Astrocyte (in vitro differentiated cells and primary cell): ENCODE data around the gene SNX21.

Source experiments
- EZH2 ChIP-seq: IDR thresholded peaks from 2 replicates; pipeline ENCODE4 v1.6.1; 2012; ENCODE audit warnings: mild to moderate bottlenecking, low read length, inconsistent platforms; ENCODE audit not compliant: insufficient read depth
- TF ChIP-seq, protein P1 (sequence below): IDR thresholded peaks from 2 replicates; pipeline ENCODE4 v1.5.1; 2011; ENCODE audit warnings: low read depth, mild to moderate bottlenecking, inconsistent platforms, low read length, moderate library complexity; ENCODE audit not compliant: insufficient read depth

GRCh38 chr20:45882469-45883099, 49.0 kb downstream of the SNX21 start:
- TF ChIP-seq EZH2: no peak
- TF ChIP-seq, protein P1, sequence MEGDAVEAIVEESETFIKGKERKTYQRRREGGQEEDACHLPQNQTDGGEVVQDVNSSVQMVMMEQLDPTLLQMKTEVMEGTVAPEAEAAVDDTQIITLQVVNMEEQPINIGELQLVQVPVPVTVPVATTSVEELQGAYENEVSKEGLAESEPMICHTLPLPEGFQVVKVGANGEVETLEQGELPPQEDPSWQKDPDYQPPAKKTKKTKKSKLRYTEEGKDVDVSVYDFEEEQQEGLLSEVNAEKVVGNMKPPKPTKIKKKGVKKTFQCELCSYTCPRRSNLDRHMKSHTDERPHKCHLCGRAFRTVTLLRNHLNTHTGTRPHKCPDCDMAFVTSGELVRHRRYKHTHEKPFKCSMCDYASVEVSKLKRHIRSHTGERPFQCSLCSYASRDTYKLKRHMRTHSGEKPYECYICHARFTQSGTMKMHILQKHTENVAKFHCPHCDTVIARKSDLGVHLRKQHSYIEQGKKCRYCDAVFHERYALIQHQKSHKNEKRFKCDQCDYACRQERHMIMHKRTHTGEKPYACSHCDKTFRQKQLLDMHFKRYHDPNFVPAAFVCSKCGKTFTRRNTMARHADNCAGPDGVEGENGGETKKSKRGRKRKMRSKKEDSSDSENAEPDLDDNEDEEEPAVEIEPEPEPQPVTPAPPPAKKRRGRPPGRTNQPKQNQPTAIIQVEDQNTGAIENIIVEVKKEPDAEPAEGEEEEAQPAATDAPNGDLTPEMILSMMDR: no peak
